HEK293T (cell line): ENCODE data around the gene RARG.
"Not testable (repeated sequence)": the region's sequence is repeated elsewhere in the genome, so short reads cannot be mapped to it uniquely, and the experiment has no call there.

ENCODE experiments used
- CTCF ChIA-PET: fragments of 350-600 bp; formaldehyde crosslinking; extraction: SDS; loops from one replicate; lab custom pipeline; 2021; ENCODE audit warnings: antibody characterized with exemption, inconsistent platforms; lab: Yijun Ruan, JAX
- POLR2A ChIA-PET: fragments of 350-600 bp; formaldehyde crosslinking; extraction: SDS; loops from one replicate; lab custom pipeline; 2020; ENCODE audit warnings: antibody characterized with exemption, inconsistent platforms; lab: Yijun Ruan, JAX
- DNase-seq: peaks from one replicate; pipeline ENCODE4 v3.0.0; 2012; ENCODE audit warnings: mixed read lengths; ENCODE audit errors: extremely low spot score
- ARNT ChIP-seq: fragments of 450-650 bp; IDR thresholded peaks from 2 replicates; pipeline ENCODE4 v1.6.1; 2017; ENCODE audit warnings: mild to moderate bottlenecking
- BHLHE40 ChIP-seq: fragments of 450-650 bp; IDR thresholded peaks from 2 replicates; pipeline ENCODE4 v1.6.1; 2016; ENCODE audit warnings: mild to moderate bottlenecking, moderate library complexity, borderline replicate concordance
- CTBP1 ChIP-seq: fragments of 450-650 bp; IDR thresholded peaks from 2 replicates; pipeline ENCODE4 v1.6.1; 2016; ENCODE audit warnings: borderline replicate concordance
- ELF4 ChIP-seq: fragments of 450-650 bp; IDR thresholded peaks from 2 replicates; pipeline ENCODE4 v1.6.1; 2017; ENCODE audit warnings: antibody characterized with exemption
- FOXA1 ChIP-seq: fragments of 450-650 bp; IDR thresholded peaks from 2 replicates; pipeline ENCODE4 v1.6.1; 2016; ENCODE audit warnings: mild to moderate bottlenecking
- FOXK2 ChIP-seq: fragments of 450-650 bp; IDR thresholded peaks from 2 replicates; pipeline ENCODE4 v1.6.1; 2016; ENCODE audit warnings: mild to moderate bottlenecking
- FOXM1 ChIP-seq: fragments of 450-650 bp; IDR thresholded peaks from 2 replicates; pipeline ENCODE4 v1.6.1; 2017; ENCODE audit warnings: mild to moderate bottlenecking, borderline replicate concordance
- HDGF ChIP-seq: fragments of 450-650 bp; IDR thresholded peaks from 2 replicates; pipeline ENCODE4 v1.6.1; 2017; ENCODE audit warnings: antibody characterized with exemption, borderline replicate concordance
- L3MBTL2 ChIP-seq: fragments of 450-650 bp; conservative IDR thresholded peaks from 2 replicates; pipeline ENCODE4 v1.6.1; 2016; ENCODE audit warnings: mild to moderate bottlenecking
- LEF1 ChIP-seq: fragments of 450-650 bp; IDR thresholded peaks from 2 replicates; pipeline ENCODE4 v1.6.1; 2017; ENCODE audit warnings: mild to moderate bottlenecking, borderline replicate concordance
- NFRKB ChIP-seq: fragments of 450-650 bp; IDR thresholded peaks from 2 replicates; pipeline ENCODE4 v1.6.1; 2016; ENCODE audit warnings: mild to moderate bottlenecking, moderate library complexity
- PKNOX1 ChIP-seq: fragments of 450-650 bp; IDR thresholded peaks from 2 replicates; pipeline ENCODE4 v1.6.1; 2016
- SP1 ChIP-seq: fragments of 450-650 bp; IDR thresholded peaks from 2 replicates; pipeline ENCODE4 v1.6.1; 2017
- SUZ12 ChIP-seq: fragments of 450-650 bp; IDR thresholded peaks from 2 replicates; pipeline ENCODE4 v1.6.1; 2016; ENCODE audit warnings: mild to moderate bottlenecking
- TARDBP ChIP-seq: fragments of 450-650 bp; IDR thresholded peaks from 2 replicates; pipeline ENCODE4 v1.6.1; 2016
- ZNF384 ChIP-seq: fragments of 450-650 bp; IDR thresholded peaks from 2 replicates; pipeline ENCODE4 v1.6.1; 2016

Gene RARG

GRCh38 chr12:53207042-53207441 lies 25.0 kb downstream of the RARG start, which contains the start of gene ITGB7:
Gene ITGB7 (minus strand): TSS chr12:53207251. CDS start chr12:53200443, 6,808 bp downstream.
- no peak for DNase-seq
- TF ChIP-seq ELF4, result no peak
- no peak for TF ChIP-seq HDGF
- no peak for TF ChIP-seq NFRKB
- no peak for TF ChIP-seq FOXM1
- TF ChIP-seq SP1, result no peak
- TF ChIP-seq BHLHE40, result no peak
- TF ChIP-seq ARNT, result no peak
- TF ChIP-seq L3MBTL2, result no peak
- no peak for TF ChIP-seq PKNOX1
- TF ChIP-seq FOXA1, result no peak
- no peak for TF ChIP-seq TARDBP
- TF ChIP-seq SUZ12, result no peak
- no peak for TF ChIP-seq LEF1
- TF ChIP-seq FOXK2, result no peak
- POLR2A ChIA-PET, result no interaction called here
- CTCF ChIA-PET, result no interaction called here

- ChIA-PET POLR2A (interaction anchor here (0.6 kb wide), 1 partner anchor 26 kb away, joined by 3 read pairs; the partner anchor contains the start of gene ZNF740), CTCF (interaction anchor here (0.5 to 0.9 kb wide), 2 partner anchors 11 to 551 kb away, joined by 3 read pairs; no protein-coding TSS in a partner anchor)
- TF ChIP-seq FOXM1 (no peak), NFRKB (no peak), TARDBP (no peak), SUZ12 (no peak), CTBP1 (no peak), ZNF384 (no peak)
- DNase-seq, result no peak
Measured at GRCh38 chr12:53205747-53206419, 26.1 kb downstream of the RARG start.

- CTCF ChIA-PET, result no interaction called here
- POLR2A ChIA-PET, result no interaction called here
- TF ChIP-seq TARDBP (no peak), ARNT (no peak), PKNOX1 (no peak), LEF1 (no peak), CTBP1 (no peak), HDGF (no peak), L3MBTL2 (no peak), NFRKB (no peak), FOXA1 (no peak), BHLHE40 (no peak), SP1 (no peak), SUZ12 (no peak), FOXM1 (no peak), ZNF384 (no peak), ELF4 (no peak), FOXK2 (no peak)
- DNase-seq, result no peak
Measured at GRCh38 chr12:53204351-53204750, 27.7 kb downstream of the RARG start.

- POLR2A ChIA-PET, DNase-seq: not testable (repeated sequence)
- CTCF ChIA-PET, result interaction anchor here (1.2 kb wide), 1 partner anchor 9 kb away, joined by 3 read pairs; no protein-coding TSS in a partner anchor
Measured at GRCh38 chr12:53202316-53202715, 29.7 kb downstream of the RARG start.

- POLR2A ChIA-PET, result no interaction called here
- TF ChIP-seq FOXK2 (no peak), BHLHE40 (no peak), LEF1 (no peak), SP1 (no peak), ARNT (no peak), FOXA1 (no peak), L3MBTL2 (no peak), HDGF (no peak), ZNF384 (no peak), NFRKB (no peak), ELF4 (no peak), FOXM1 (no peak), PKNOX1 (no peak), TARDBP (no peak), CTBP1 (no peak), SUZ12 (no peak)
- CTCF ChIA-PET, result interaction anchor here (1.2 kb wide), 1 partner anchor 10 kb away, joined by 3 read pairs; no protein-coding TSS in a partner anchor
- no peak for DNase-seq
Measured at GRCh38 chr12:53201639-53202038, 30.4 kb downstream of the RARG start.

- CTCF ChIA-PET, result interaction anchor here (1.2 kb wide), 1 partner anchor 10 kb away, joined by 3 read pairs; no protein-coding TSS in a partner anchor
- POLR2A ChIA-PET, result no interaction called here
- no peak for TF ChIP-seq FOXA1
- no peak for TF ChIP-seq ZNF384
- TF ChIP-seq LEF1, result no peak
- TF ChIP-seq BHLHE40, result no peak
- no peak for DNase-seq
Measured at GRCh38 chr12:53201177-53201541, 30.9 kb downstream of the RARG start.
